GM18507 (cell line): ENCODE results near the gene LAMA1.

Experiments used
- DNase-seq: peaks from one replicate; pipeline ENCODE4 v3.0.0; 2011; ENCODE audit warnings: low read depth; ENCODE audit not compliant: insufficient read length; ENCODE audit errors: extremely low spot score
- FAIRE-seq: peaks from 2 replicates; lab custom pipeline; 2011; peaks lifted over from hg19 to GRCh38; lab: Jason Lieb, UNC

LAMA1 gene

DNA sequence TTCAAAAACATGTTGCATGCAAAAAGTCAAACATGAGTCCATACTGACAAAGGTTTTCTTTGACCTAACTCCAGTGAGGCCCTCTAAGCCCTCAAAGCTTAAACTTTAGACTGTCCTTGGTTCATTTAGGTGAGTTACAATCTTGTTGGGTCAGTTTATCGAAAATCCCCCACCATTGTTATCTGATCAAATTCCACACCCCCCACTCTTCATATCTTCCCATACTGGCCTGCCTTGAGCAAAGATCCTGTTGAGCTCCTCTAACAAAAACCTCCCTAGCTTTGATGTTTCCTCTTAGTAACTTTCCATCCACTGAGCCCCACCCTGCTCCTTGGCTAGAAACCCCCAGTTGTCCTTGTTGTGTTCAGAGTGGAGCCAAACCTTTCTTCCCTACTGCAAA, 194.4 kb downstream of the LAMA1 start:
- no peak for FAIRE-seq
- DNase-seq = no peak

- FAIRE-seq = no peak
- no peak for DNase-seq
These were observed 196.0 kb downstream of the LAMA1 start for GRCh38 chr18:6921571-6921970.

DNA sequence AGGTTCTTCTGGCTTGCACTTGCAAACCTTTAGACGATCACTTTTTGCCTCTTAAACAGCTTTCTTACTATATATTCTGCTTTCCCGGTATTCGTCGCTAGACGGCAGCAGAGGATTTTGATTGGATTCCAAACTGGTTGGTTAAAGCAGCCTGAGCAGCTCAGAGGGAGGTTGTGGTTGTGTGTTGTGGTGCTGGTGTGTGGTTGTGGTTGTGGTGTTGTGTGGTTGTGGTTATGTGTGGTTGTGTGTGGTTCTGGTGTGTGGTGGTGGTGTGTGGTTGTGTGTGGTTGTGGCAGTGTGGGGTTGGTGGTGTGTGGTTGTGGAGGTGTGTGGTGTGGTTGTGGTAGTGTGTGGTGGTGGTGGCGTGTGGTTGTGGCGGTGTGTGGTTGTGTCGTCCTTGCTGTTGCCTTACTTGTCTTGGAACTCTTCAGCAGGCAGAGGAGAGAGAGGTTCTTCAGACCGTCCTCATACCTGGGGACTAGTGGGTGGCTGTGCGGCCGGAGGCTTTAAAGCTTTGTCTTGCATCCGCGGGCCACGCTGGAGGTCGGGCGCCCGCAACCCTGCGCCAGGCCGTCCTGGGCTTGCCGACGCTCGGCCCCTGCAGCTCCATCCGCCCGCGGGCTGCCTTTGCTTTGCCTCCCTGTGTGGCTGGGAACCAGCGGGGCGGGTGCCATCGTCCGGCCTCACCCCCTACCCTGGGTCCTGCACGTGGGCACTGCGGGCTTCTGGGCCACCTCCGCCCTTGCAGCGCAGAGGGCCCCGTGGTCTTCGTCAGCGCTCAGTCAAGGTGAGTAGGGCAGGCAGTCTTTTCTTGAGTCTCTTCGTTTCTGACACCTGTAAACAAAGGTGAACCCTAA, 197.3 kb downstream of the LAMA1 start:
- DNase-seq (no peak), FAIRE-seq (no peak)

DNA sequence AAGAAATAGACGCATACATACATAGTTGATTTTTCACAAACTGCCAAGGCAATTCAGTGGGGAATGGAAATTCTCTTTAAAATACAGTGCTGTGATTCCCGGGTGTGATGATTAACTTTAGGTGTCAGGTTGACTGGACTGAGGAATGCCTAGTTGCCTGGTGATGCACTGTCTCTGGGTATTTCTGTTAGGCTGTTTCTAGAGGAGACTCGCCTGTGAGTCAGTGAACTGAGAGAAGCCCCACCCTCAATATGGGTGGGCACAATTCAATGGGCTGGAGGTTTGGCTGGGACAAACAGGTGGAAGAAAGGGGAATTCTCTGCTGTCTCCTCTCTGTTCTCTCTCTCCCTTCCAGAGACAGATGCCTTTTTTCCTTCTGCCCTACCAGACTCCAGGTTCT, 200.5 kb downstream of the LAMA1 start:
- DNase-seq (no peak), FAIRE-seq (no peak)

DNA sequence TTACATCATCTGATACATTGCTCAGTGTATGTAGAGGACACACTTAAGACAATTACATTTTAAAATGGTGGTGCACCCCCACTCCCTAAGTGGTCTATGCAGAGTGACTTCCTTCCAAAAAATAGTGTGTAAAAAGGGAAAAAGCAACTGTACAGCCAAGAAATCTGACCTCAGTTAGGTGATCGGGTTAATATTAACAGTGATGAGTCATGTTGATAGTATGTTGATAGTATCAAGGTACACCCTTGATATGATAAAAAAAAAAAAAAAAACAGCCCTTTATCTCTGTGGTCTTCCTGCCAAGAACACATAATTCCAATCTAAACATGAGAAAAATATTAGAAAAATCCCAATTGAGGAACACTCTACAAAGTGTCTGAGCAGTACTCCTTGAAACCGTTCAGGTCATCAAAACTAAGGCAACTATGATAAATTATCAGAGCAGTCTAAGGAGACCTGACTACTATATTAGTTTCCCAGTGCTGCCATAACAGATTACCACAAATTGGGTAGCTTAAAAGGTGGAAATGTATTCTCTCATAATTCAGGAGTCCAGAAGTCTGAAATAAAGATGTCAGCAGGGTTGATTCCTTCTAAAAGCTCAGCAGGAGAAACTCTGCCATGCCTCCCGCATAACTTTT, 216.2 kb downstream of the LAMA1 start:
- no peak for FAIRE-seq
- no peak for DNase-seq

GRCh38 chr18:6891788-6892187, 225.8 kb downstream of the LAMA1 start:
- DNase-seq = no peak
- no peak for FAIRE-seq
